SK-N-SH (cell line): Measurements from ENCODE around the gene DCLK3. TPM values are rescaled to one million over a fixed set of nuclear protein-coding genes. Genes with fewer than 3 reads are reported as not detected.

Experiments
- CTCF ChIA-PET: fragments of 300-600, 350-600 bp; formaldehyde crosslinking; extraction: SDS; loops from one replicate; lab custom pipeline; 2021; lab: Yijun Ruan, JAX
- POLR2A ChIA-PET: fragments of 350-600 bp; sonication (Branson Sonifier 250); formaldehyde crosslinking; extraction: SDS; loops from one replicate; lab custom pipeline; 2020; ENCODE audit warnings: antibody characterized with exemption, inconsistent platforms; lab: Yijun Ruan, JAX
- DNase-seq: peaks from one replicate; pipeline ENCODE4 v3.0.0; 2012
- H2AFZ ChIP-seq: fragments of 200-600 bp; sonication (generic); 2 replicates; pipeline ENCODE4 v1.8.1; 2016; ENCODE audit warnings: antibody characterized with exemption, mild to moderate bottlenecking, low read depth
- H3F3A ChIP-seq: fragments of 200-600 bp; sonication (generic); replicated peaks from 2 replicates; pipeline ENCODE3; 2016; ENCODE audit warnings: antibody characterized with exemption, mild to moderate bottlenecking; ENCODE audit not compliant: insufficient read depth
- H3K27ac ChIP-seq, 2 experiments: fragments of 200-500 bp in 1 of 2; fragments of 200-600 bp in 1 of 2; sonication (Bioruptor generic) in 1 of 2; sonication (generic), shearing (Covaris generic) in 1 of 2; 2 replicates each; pipeline versions ENCODE4 v1.5.1 to v1.6.1; 2014 to 2016; ENCODE audit warnings: low read depth in 2 of 2, inconsistent platforms in 1 of 2, low read length in 1 of 2, mild to moderate bottlenecking in 1 of 2, mixed read lengths in 1 of 2
- H3K27me3 ChIP-seq: fragments of 200-600 bp; sonication (generic), shearing (Covaris generic); 2 replicates; pipeline ENCODE4 v1.6.1; 2016; ENCODE audit warnings: mixed run types; ENCODE audit not compliant: insufficient read depth
- H3K36me3 ChIP-seq, 2 experiments: fragments of 200-500 bp in 1 of 2; fragments of 200-600 bp in 1 of 2; sonication (Bioruptor generic) in 1 of 2; sonication (generic) in 1 of 2; replicated peaks in 1 of 2; 2 replicates each; pipeline versions ENCODE3 to v1.5.1; 2014 to 2016; ENCODE audit warnings: low read length in 1 of 2, mild to moderate bottlenecking in 1 of 2; ENCODE audit not compliant: insufficient read depth in 2 of 2, control insufficient read depth in 1 of 2
- H3K4me1 ChIP-seq, 2 experiments: fragments of 200-500 bp in 1 of 2; fragments of 200-600 bp in 1 of 2; sonication (Bioruptor generic) in 1 of 2; sonication (generic), shearing (Covaris generic) in 1 of 2; 2 replicates each; pipeline versions ENCODE4 v1.5.1 to v1.6.1; 2014 to 2016; ENCODE audit warnings: low read depth in 1 of 2, low read length in 1 of 2, mixed run types in 1 of 2; ENCODE audit not compliant: insufficient read depth in 2 of 2, control insufficient read depth in 1 of 2
- H3K4me2 ChIP-seq: fragments of 200-600 bp; sonication (generic), shearing (Covaris generic); 2 replicates; pipeline ENCODE4 v1.6.1; 2017; ENCODE audit warnings: mixed run types
- H3K4me3 ChIP-seq, 2 experiments: fragments of 200-500 bp in 1 of 2; fragments of 200-600 bp in 1 of 2; sonication (Bioruptor generic) in 1 of 2; sonication (generic), shearing (Covaris generic) in 1 of 2; 2 replicates each; pipeline versions ENCODE4 v1.5.1 to v1.8.1; 2014 to 2016; ENCODE audit warnings: low read depth in 2 of 2, inconsistent platforms in 1 of 2, low read length in 1 of 2, mild to moderate bottlenecking in 1 of 2, mixed read lengths in 1 of 2, moderate library complexity in 1 of 2
- H3K79me2 ChIP-seq: fragments of 200-600 bp; sonication (generic); 2 replicates; pipeline ENCODE4 v1.8.1; 2017; ENCODE audit warnings: mild to moderate bottlenecking; ENCODE audit not compliant: insufficient read depth
- H3K9ac ChIP-seq: fragments of 200-600 bp; sonication (generic); 2 replicates; pipeline ENCODE4 v1.6.1; 2017; ENCODE audit warnings: mixed run types
- H3K9me2 ChIP-seq: fragments of 200-600 bp; sonication (generic); 2 replicates; pipeline ENCODE4 v1.6.1; 2017; ENCODE audit warnings: mixed run types
- H3K9me3 ChIP-seq: fragments of 200-600 bp; sonication (generic); 2 replicates; pipeline ENCODE4 v1.6.1; 2017; ENCODE audit warnings: mixed run types, mild to moderate bottlenecking, moderate library complexity
- H4K20me1 ChIP-seq: fragments of 200-600 bp; sonication (generic); 2 replicates; pipeline ENCODE4 v1.6.1; 2017; ENCODE audit warnings: mild to moderate bottlenecking, mixed run types; ENCODE audit not compliant: insufficient read depth
- ELF1 ChIP-seq: IDR thresholded peaks from 2 replicates; pipeline ENCODE4 v1.4.0; 2012
- EP300 ChIP-seq, 2 experiments: IDR thresholded peaks; 2 replicates each; pipeline versions ENCODE4 v1.4.0 to v1.6.1; 2012; ENCODE audit warnings: borderline replicate concordance in 1 of 2, low read depth in 1 of 2, low read length in 1 of 2
- FOXJ3 ChIP-seq: sonication (generic); formaldehyde crosslinking; IDR thresholded peaks from 2 replicates; pipeline ENCODE4 v1.5.1; 2020; ENCODE audit warnings: mild to moderate bottlenecking, missing genetic modification reagents
- FOXM1 ChIP-seq: IDR thresholded peaks from 2 replicates; pipeline ENCODE4 v1.4.0; 2012; ENCODE audit warnings: low read depth, mild to moderate bottlenecking
- GABPA ChIP-seq: IDR thresholded peaks from 2 replicates; pipeline ENCODE4 v1.4.0; 2012; ENCODE audit warnings: low read depth, mild to moderate bottlenecking
- JUND ChIP-seq: IDR thresholded peaks from 2 replicates; pipeline ENCODE4 v1.4.0; 2012
- MEF2A ChIP-seq: IDR thresholded peaks from 2 replicates; pipeline ENCODE4 v1.4.0; 2012; ENCODE audit warnings: low read depth, borderline replicate concordance
- MXI1 ChIP-seq: IDR thresholded peaks from 2 replicates; pipeline ENCODE4 v1.6.1; 2012; ENCODE audit warnings: mild to moderate bottlenecking, low read depth, low read length, improper control_type of control experiment
- POLR2AphosphoS5 ChIP-seq: IDR thresholded peaks from 2 replicates; pipeline ENCODE4 v1.6.1; 2012; ENCODE audit warnings: low read depth, low read length
- RAD21 ChIP-seq: IDR thresholded peaks from 2 replicates; pipeline ENCODE4 v1.6.1; 2012; ENCODE audit warnings: mild to moderate bottlenecking, low read length
- RCOR1 ChIP-seq: fragments of 150-350 bp; IDR thresholded peaks from 2 replicates; pipeline ENCODE4 v1.6.1; 2017; ENCODE audit warnings: antibody characterized with exemption, low read length
- RFX5 ChIP-seq: IDR thresholded peaks from 2 replicates; pipeline ENCODE4 v1.6.1; 2012; ENCODE audit warnings: mild to moderate bottlenecking, improper control_type of control experiment, low read length
- RXRA ChIP-seq: IDR thresholded peaks from 2 replicates; pipeline ENCODE4 v1.4.0; 2012; ENCODE audit warnings: low read depth, mild to moderate bottlenecking, borderline replicate concordance
- TCF12 ChIP-seq: IDR thresholded peaks from 2 replicates; pipeline ENCODE4 v1.4.0; 2012
- YY1 ChIP-seq: IDR thresholded peaks from 2 replicates; pipeline ENCODE4 v1.4.0; 2012; ENCODE audit warnings: low read depth, mild to moderate bottlenecking
- WGBS: methylation state at CpG from one replicate; pipeline ENCODE4 v1.1.6; 2017; ENCODE audit warnings: low lambda C conversion rate; 5-methylcytosine and 5-hydroxymethylcytosine counted together
- polyA plus RNA-seq, 3 experiments: library from polyadenylated mRNA; depleted of rRNA; stranded (reverse); fragments of >200 nt; gene quantifications; 2 replicates each; pipeline ENCODE4 v1.2.3, GENCODE V29; 2012
- TF ChIP-seq, protein P1 (sequence below): IDR thresholded peaks from 2 replicates; pipeline ENCODE4 v1.4.0; 2012; ENCODE audit warnings: low read depth, borderline replicate concordance
- TF ChIP-seq, protein P2 (sequence below): fragments of 200-600 bp; sonication (generic); IDR thresholded peaks from 2 replicates; pipeline ENCODE4 v1.6.1; 2017; ENCODE audit warnings: antibody characterized with exemption, mild to moderate bottlenecking, moderate library complexity
- TF ChIP-seq, protein P3 (sequence below): IDR thresholded peaks from 2 replicates; pipeline ENCODE4 v1.6.1; 2012; ENCODE audit warnings: mild to moderate bottlenecking, low read depth, low read length, moderate library complexity

The DCLK3 gene
- polyA plus RNA-seq, 1 of the 3 experiments (the other 2 are of a cell fraction): not detected

DNA sequence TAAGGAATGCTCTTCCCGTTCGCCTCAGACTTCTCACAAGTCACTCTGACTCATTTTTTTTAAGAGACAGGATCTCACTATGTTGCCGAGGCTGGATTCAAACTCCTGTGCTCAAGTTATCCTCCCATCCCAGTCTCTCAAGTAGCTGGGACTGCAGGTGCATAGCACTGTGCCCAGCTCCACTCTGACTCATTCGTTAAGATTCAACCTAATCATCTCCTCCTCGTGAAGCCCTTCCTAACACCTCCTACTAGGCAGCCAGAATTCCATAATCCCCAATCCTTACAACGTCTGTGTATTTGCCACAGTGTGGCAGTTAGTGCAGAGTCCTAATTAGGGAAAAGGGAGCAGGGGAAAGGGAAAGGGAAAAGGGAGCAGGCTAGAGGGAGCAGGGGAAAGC is 26.4 kb upstream of the DCLK3 start:
- H3K36me3 ChIP-seq: no peaks in the 10 kb centered on the region
- 16% methylated on average over 5 of the region's 6 CpGs for WGBS
- CTCF ChIA-PET: interaction anchor here (1.0 kb wide), 1 partner anchor 78 kb away, joined by 3 read pairs; no protein-coding TSS in a partner anchor
- H3K4me3 ChIP-seq: no peak overlapping the region
- TF ChIP-seq, protein P1, sequence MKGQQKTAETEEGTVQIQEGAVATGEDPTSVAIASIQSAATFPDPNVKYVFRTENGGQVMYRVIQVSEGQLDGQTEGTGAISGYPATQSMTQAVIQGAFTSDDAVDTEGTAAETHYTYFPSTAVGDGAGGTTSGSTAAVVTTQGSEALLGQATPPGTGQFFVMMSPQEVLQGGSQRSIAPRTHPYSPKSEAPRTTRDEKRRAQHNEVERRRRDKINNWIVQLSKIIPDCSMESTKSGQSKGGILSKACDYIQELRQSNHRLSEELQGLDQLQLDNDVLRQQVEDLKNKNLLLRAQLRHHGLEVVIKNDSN: no peak
- TF ChIP-seq MXI1: no peak
- TF ChIP-seq, all 33 proteins: peak for 0
- H3K9me3 ChIP-seq: no peaks in the 10 kb centered on the region
- H3K9me2 ChIP-seq: no peaks in the 10 kb centered on the region
- H3K27ac ChIP-seq: no peak overlapping the region
- H3K9ac ChIP-seq: no peak overlapping the region
- POLR2A ChIA-PET: no interaction called here
- H3K4me1 ChIP-seq: peaks cover 0 to 2% of the 10 kb centered on the region in 2 experiments; a peak in 1 of 4 replicates
- DNase-seq: no peak
- H3F3A ChIP-seq: no peaks in the 10 kb centered on the region
- H3K4me2 ChIP-seq: no peak overlapping the region
- H2AFZ ChIP-seq: no peak overlapping the region
- H3K79me2 ChIP-seq: no peaks in the 10 kb centered on the region
- no peaks in the 10 kb centered on the region for H3K27me3 ChIP-seq
- no peaks in the 10 kb centered on the region for H4K20me1 ChIP-seq

DNA sequence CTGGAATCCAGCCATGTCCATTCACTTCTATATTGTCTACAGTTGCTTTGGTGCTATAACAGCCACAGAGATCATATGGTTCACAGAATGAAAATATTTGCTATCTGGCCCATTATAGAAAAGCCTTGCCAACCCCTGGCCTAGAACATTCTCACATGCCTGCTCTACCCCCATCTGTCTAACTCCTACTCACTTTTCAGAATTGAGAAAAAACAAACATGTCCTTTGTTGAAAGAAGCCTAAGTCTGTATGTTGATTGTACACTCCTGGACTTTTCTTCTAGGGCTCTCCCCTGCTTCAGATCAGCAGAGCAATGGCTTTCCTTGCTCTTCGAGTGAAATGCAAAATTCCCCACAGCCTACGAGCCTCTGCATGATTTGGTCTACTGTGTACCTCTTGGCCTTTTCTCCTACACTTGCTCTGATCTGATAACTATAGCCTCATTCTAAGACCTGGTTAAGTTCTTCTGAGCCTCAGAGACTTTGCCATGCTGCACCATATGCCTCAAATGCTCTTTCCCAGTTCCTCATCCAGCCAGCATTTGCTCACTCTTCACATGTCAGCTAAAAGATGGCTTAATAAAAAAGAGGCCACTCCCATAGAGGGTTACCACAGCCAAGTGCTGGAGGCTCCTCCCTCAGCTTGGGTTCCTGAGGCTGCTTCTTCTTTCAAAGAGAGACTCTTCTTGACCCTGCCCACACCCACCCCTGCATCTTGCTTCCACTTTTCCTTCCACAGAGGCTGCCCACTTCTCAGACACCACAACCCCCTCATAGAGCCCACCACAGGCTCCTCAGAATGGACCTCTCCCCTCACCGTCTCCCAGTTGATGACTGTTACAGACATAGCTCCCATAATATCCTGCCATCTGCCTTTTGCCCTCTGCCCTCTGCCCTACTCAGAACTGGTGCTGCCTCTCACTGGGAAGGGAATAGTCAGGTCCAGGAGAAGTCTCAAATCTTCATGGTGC is 22.9 kb upstream of the DCLK3 start:
- H3K9me2 ChIP-seq: no peaks in the 10 kb centered on the region
- no peaks in the 10 kb centered on the region for H3K36me3 ChIP-seq
- H3K79me2 ChIP-seq: no peaks in the 10 kb centered on the region
- no peaks in the 10 kb centered on the region for H3F3A ChIP-seq
- POLR2A ChIA-PET: no interaction called here
- H3K9ac ChIP-seq: no peak overlapping the region
- H3K4me3 ChIP-seq: no peak overlapping the region
- CTCF ChIA-PET: no interaction called here
- H3K27ac ChIP-seq: no peak overlapping the region
- 19% methylated on average over 3 of the region's 3 CpGs for WGBS
- TF ChIP-seq FOXJ3 (CRISPR knock-in tag): no peak
- no peak for TF ChIP-seq YY1
- TF ChIP-seq RFX5: no peak
- TF ChIP-seq JUND: no peak
- TF ChIP-seq, protein P2, sequence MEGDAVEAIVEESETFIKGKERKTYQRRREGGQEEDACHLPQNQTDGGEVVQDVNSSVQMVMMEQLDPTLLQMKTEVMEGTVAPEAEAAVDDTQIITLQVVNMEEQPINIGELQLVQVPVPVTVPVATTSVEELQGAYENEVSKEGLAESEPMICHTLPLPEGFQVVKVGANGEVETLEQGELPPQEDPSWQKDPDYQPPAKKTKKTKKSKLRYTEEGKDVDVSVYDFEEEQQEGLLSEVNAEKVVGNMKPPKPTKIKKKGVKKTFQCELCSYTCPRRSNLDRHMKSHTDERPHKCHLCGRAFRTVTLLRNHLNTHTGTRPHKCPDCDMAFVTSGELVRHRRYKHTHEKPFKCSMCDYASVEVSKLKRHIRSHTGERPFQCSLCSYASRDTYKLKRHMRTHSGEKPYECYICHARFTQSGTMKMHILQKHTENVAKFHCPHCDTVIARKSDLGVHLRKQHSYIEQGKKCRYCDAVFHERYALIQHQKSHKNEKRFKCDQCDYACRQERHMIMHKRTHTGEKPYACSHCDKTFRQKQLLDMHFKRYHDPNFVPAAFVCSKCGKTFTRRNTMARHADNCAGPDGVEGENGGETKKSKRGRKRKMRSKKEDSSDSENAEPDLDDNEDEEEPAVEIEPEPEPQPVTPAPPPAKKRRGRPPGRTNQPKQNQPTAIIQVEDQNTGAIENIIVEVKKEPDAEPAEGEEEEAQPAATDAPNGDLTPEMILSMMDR: no peak
- TF ChIP-seq RXRA: no peak
- TF ChIP-seq GABPA: no peak
- TF ChIP-seq TCF12: no peak
- no peak for TF ChIP-seq RAD21
- no peak for TF ChIP-seq POLR2AphosphoS5
- TF ChIP-seq ELF1: no peak
- TF ChIP-seq MEF2A: no peak
- TF ChIP-seq, protein P1: no peak
- TF ChIP-seq RCOR1: no peak
- no peak for TF ChIP-seq EP300 (IDR thresholded peaks at IDR 0.05; ENCODE audit: borderline replicate concordance in 1 of 2, low read depth in 1 of 2, low read length in 1 of 2)
- no peak for TF ChIP-seq MXI1
- TF ChIP-seq, protein P3, sequence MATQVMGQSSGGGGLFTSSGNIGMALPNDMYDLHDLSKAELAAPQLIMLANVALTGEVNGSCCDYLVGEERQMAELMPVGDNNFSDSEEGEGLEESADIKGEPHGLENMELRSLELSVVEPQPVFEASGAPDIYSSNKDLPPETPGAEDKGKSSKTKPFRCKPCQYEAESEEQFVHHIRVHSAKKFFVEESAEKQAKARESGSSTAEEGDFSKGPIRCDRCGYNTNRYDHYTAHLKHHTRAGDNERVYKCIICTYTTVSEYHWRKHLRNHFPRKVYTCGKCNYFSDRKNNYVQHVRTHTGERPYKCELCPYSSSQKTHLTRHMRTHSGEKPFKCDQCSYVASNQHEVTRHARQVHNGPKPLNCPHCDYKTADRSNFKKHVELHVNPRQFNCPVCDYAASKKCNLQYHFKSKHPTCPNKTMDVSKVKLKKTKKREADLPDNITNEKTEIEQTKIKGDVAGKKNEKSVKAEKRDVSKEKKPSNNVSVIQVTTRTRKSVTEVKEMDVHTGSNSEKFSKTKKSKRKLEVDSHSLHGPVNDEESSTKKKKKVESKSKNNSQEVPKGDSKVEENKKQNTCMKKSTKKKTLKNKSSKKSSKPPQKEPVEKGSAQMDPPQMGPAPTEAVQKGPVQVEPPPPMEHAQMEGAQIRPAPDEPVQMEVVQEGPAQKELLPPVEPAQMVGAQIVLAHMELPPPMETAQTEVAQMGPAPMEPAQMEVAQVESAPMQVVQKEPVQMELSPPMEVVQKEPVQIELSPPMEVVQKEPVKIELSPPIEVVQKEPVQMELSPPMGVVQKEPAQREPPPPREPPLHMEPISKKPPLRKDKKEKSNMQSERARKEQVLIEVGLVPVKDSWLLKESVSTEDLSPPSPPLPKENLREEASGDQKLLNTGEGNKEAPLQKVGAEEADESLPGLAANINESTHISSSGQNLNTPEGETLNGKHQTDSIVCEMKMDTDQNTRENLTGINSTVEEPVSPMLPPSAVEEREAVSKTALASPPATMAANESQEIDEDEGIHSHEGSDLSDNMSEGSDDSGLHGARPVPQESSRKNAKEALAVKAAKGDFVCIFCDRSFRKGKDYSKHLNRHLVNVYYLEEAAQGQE: no peak
- TF ChIP-seq FOXM1: no peak
- TF ChIP-seq, all 33 proteins: peak for 0
- H3K9me3 ChIP-seq: no peaks in the 10 kb centered on the region
- peaks cover 0 to 2% of the 10 kb centered on the region in 2 experiments; a peak in 1 of 4 replicates for H3K4me1 ChIP-seq
- no peaks in the 10 kb centered on the region for H3K27me3 ChIP-seq
- DNase-seq: no peak
- H3K4me2 ChIP-seq: no peak overlapping the region
- H2AFZ ChIP-seq: no peak overlapping the region
- H4K20me1 ChIP-seq: no peaks in the 10 kb centered on the region
